Ecto neural progenitor cell (in vitro differentiated cells): ENCODE results near the gene RAB26.
"Not testable (repeated sequence)": the region's sequence is repeated elsewhere in the genome, so short reads cannot be mapped to it uniquely, and the experiment has no call there.

ENCODE experiments used
- DNase-seq: peaks from one replicate; pipeline ENCODE4 v3.0.0-alpha.2; 2018; ENCODE audit warnings: low spot score

RAB26 gene

GRCh38 chr16:2147981-2148671 is at the start of gene RAB26:
Gene RAB26, plus strand, starts transcription at chr16:2148625. Its CDS starts 159 bp downstream, at chr16:2148784.
- DNase-seq, result peak; percentile 83

GRCh38 chr16:2101581-2101980 is 46.8 kb upstream of the RAB26 start:
- not testable (repeated sequence) for DNase-seq

- no peak for DNase-seq
These were observed 46.0 kb upstream of the RAB26 start for GRCh38 chr16:2102471-2102870.

- not testable (repeated sequence) for DNase-seq
These were observed 44.0 kb upstream of the RAB26 start for GRCh38 chr16:2104464-2104863.

- DNase-seq, result not testable (repeated sequence)
These were observed 43.1 kb upstream of the RAB26 start for GRCh38 chr16:2105291-2105690.

- DNase-seq, result not testable (repeated sequence)
These were observed 42.7 kb upstream of the RAB26 start for GRCh38 chr16:2105769-2106168.

GRCh38 chr16:2106211-2106610 is 42.2 kb upstream of the RAB26 start:
- DNase-seq, result not testable (repeated sequence)

GRCh38 chr16:2107121-2107790 is 41.2 kb upstream of the RAB26 start:
- not testable (repeated sequence) for DNase-seq

GRCh38 chr16:2107791-2108125 is 40.7 kb upstream of the RAB26 start:
- DNase-seq, result not testable (repeated sequence)

- not testable (repeated sequence) for DNase-seq
These were observed 39.8 kb upstream of the RAB26 start for GRCh38 chr16:2108446-2109270.

GRCh38 chr16:2109271-2109580 is 39.2 kb upstream of the RAB26 start:
- not testable (repeated sequence) for DNase-seq

GRCh38 chr16:2109872-2110271 is 38.6 kb upstream of the RAB26 start:
- not testable (repeated sequence) for DNase-seq

GRCh38 chr16:2110332-2111008 is 38.0 kb upstream of the RAB26 start:
- not testable (repeated sequence) for DNase-seq

- DNase-seq, result not testable (repeated sequence)
These were observed 37.4 kb upstream of the RAB26 start for GRCh38 chr16:2111009-2111353.

- not testable (repeated sequence) for DNase-seq
These were observed 36.8 kb upstream of the RAB26 start for GRCh38 chr16:2111412-2112335.

GRCh38 chr16:2112539-2113106 is 35.8 kb upstream of the RAB26 start:
- not testable (repeated sequence) for DNase-seq

- DNase-seq, result not testable (repeated sequence)
These were observed 34.2 kb upstream of the RAB26 start for GRCh38 chr16:2114225-2114624.

GRCh38 chr16:2114885-2115590 is 33.4 kb upstream of the RAB26 start:
- DNase-seq, result not testable (repeated sequence)

GRCh38 chr16:2115591-2115973 is 32.8 kb upstream of the RAB26 start:
- no peak for DNase-seq

GRCh38 chr16:2116428-2116827 is 32.0 kb upstream of the RAB26 start:
- not testable (repeated sequence) for DNase-seq
